22Rv1 (cell line): ENCODE measurements around the gene ZNF837.

Source experiments
- ZFX ChIP-seq: fragments of 450-650 bp; IDR thresholded peaks from 2 replicates; pipeline ENCODE4 v1.6.1; 2017; ENCODE audit warnings: antibody characterized with exemption, borderline replicate concordance
- TF ChIP-seq, protein P1 (sequence below): fragments of 450-650 bp; IDR thresholded peaks from 2 replicates; pipeline ENCODE4 v1.5.1; 2017; ENCODE audit warnings: mild to moderate bottlenecking

GRCh38 chr19:58352760-58353671, 27.8 kb downstream of the ZNF837 start, which contains the start of gene A1BG:
- TF ChIP-seq, protein P1, sequence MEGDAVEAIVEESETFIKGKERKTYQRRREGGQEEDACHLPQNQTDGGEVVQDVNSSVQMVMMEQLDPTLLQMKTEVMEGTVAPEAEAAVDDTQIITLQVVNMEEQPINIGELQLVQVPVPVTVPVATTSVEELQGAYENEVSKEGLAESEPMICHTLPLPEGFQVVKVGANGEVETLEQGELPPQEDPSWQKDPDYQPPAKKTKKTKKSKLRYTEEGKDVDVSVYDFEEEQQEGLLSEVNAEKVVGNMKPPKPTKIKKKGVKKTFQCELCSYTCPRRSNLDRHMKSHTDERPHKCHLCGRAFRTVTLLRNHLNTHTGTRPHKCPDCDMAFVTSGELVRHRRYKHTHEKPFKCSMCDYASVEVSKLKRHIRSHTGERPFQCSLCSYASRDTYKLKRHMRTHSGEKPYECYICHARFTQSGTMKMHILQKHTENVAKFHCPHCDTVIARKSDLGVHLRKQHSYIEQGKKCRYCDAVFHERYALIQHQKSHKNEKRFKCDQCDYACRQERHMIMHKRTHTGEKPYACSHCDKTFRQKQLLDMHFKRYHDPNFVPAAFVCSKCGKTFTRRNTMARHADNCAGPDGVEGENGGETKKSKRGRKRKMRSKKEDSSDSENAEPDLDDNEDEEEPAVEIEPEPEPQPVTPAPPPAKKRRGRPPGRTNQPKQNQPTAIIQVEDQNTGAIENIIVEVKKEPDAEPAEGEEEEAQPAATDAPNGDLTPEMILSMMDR = no peak
- no peak for TF ChIP-seq ZFX
